Liver (tissue), 9 donors: Measurements from ENCODE around the gene HDAC9. TPM values are rescaled to one million over a fixed set of nuclear protein-coding genes. Genes with fewer than 3 reads are reported as not detected.

Source experiments
- DNase-seq: peaks from one replicate; pipeline ENCODE4 v3.0.0-alpha.2; 2017; ENCODE audit warnings: low spot score
- H3K27ac ChIP-seq, 2 donors: one replicate each; pipeline ENCODE4 v1.7.0; 2013; ENCODE audit warnings: inconsistent platforms in 2 of 2, low read length in 2 of 2, control low read depth in 1 of 2, low read depth in 1 of 2, mild to moderate bottlenecking in 1 of 2
- H3K27me3 ChIP-seq, 4 donors: one replicate each; pipeline versions ENCODE4 v1.6.1 to v1.7.0; 2013; ENCODE audit warnings: low read length in 3 of 4, inconsistent platforms in 1 of 4, mild to moderate bottlenecking in 1 of 4, moderate library complexity in 1 of 4; ENCODE audit not compliant: control insufficient read depth in 4 of 4, insufficient read depth in 4 of 4
- H3K36me3 ChIP-seq, 4 donors: one replicate each; pipeline versions ENCODE4 v1.6.1 to v1.7.0; 2013; ENCODE audit warnings: low read length in 3 of 4, mild to moderate bottlenecking in 3 of 4, low read depth in 1 of 4, moderate library complexity in 1 of 4; ENCODE audit not compliant: control insufficient read depth in 4 of 4, insufficient read depth in 3 of 4
- H3K4me1 ChIP-seq, 4 donors: one replicate each; pipeline versions ENCODE4 v1.6.1 to v1.7.0; 2013; ENCODE audit warnings: low read length in 3 of 4, mild to moderate bottlenecking in 3 of 4, moderate library complexity in 1 of 4; ENCODE audit not compliant: control insufficient read depth in 4 of 4, insufficient read depth in 4 of 4
- H3K4me3 ChIP-seq, 3 donors: one replicate each; pipeline versions ENCODE4 v1.6.1 to v1.7.0; 2013; ENCODE audit warnings: low read length in 3 of 3, control low read depth in 1 of 3, low read depth in 1 of 3, mild to moderate bottlenecking in 1 of 3
- H3K9ac ChIP-seq, 2 donors: one replicate each; pipeline ENCODE4 v1.7.0; 2013; ENCODE audit warnings: low read length in 2 of 2, mild to moderate bottlenecking in 2 of 2, moderate library complexity in 2 of 2, control low read depth in 1 of 2, low read depth in 1 of 2
- H3K9me3 ChIP-seq, 4 donors: one replicate each; pipeline versions ENCODE4 v1.6.1 to v1.7.0; 2013; ENCODE audit warnings: low read length in 3 of 4; ENCODE audit not compliant: control insufficient read depth in 4 of 4
- EGR1 ChIP-seq, 2 donors: IDR thresholded peaks; 2 replicates each; pipeline ENCODE4 v1.6.1; 2016 to 2018; ENCODE audit warnings: antibody characterized with exemption in 2 of 2, low read depth in 2 of 2
- FOXA2 ChIP-seq: IDR thresholded peaks from 2 replicates; pipeline ENCODE4 v1.6.1; 2016; ENCODE audit warnings: antibody characterized with exemption
- HNF4A ChIP-seq, 2 donors: conservative IDR thresholded peaks; 2 replicates each; pipeline ENCODE4 v1.6.1; 2016; ENCODE audit warnings: antibody characterized with exemption in 2 of 2, mild to moderate bottlenecking in 2 of 2
- RAD21 ChIP-seq, 2 donors: IDR thresholded peaks; 2 replicates each; pipeline ENCODE4 v1.6.1; 2016; ENCODE audit warnings: antibody characterized with exemption in 2 of 2, mild to moderate bottlenecking in 2 of 2
- RXRA ChIP-seq, 2 donors: IDR thresholded peaks; 2 replicates each; pipeline ENCODE4 v1.6.1; 2017 to 2018; ENCODE audit warnings: antibody characterized with exemption in 2 of 2, mild to moderate bottlenecking in 1 of 2
- SP1 ChIP-seq: IDR thresholded peaks from 2 replicates; pipeline ENCODE4 v1.6.1; 2018; ENCODE audit warnings: antibody characterized with exemption, mild to moderate bottlenecking
- YY1 ChIP-seq: IDR thresholded peaks from 2 replicates; pipeline ENCODE4 v1.6.1; 2016; ENCODE audit warnings: antibody characterized with exemption, mild to moderate bottlenecking
- WGBS: extraction: QIAGEN DNeasy Blood & Tissue Kit; methylation state at CpG from one replicate; pipeline ENCODE4 v1.1.7; 2013; 5-methylcytosine and 5-hydroxymethylcytosine counted together
- polyA plus RNA-seq, 2 donors: library from polyadenylated mRNA; stranded (reverse) in 1 of 2; unstranded in 1 of 2; fragments of 200-250 nt in 1 of 2; fragments of >200 nt in 1 of 2; fragmentation: Nextera tagmentation in 1 of 2; extraction: Ambion mirVana in 1 of 2; gene quantifications; one replicate each; pipeline versions ENCODE4 v1.2.1 to v1.2.3, GENCODE V29; 2013 to 2015
- total RNA-seq, 2 donors: library from RNA; depleted of rRNA; stranded (reverse); fragments of >200 nt; gene quantifications; one replicate each; pipeline ENCODE4 v1.2.3, GENCODE V29; 2014
- TF ChIP-seq, protein P1 (sequence below): IDR thresholded peaks from 2 replicates; pipeline ENCODE4 v1.6.1; 2016; ENCODE audit warnings: antibody characterized with exemption
- TF ChIP-seq, protein P2 (sequence below): IDR thresholded peaks from 2 replicates; pipeline ENCODE4 v1.6.1; 2016; ENCODE audit warnings: antibody characterized with exemption, mild to moderate bottlenecking
- TF ChIP-seq, protein P3 (sequence below): IDR thresholded peaks from 2 replicates; pipeline ENCODE4 v1.6.1; 2016; ENCODE audit warnings: antibody characterized with exemption
- TF ChIP-seq, protein P4 (sequence below): fragments of 150-350 bp; IDR thresholded peaks from 2 replicates; pipeline ENCODE4 v1.5.1; 2017; ENCODE audit warnings: improper control_type of control experiment, low read depth, low read length; ENCODE audit not compliant: missing input control
- donor health status: healthy.
- donor health status: healthy.
- donor health status: healthy.
- donor health status: healthy.
- donor health status: healthy.

The HDAC9 gene
- total and polyA plus RNA-seq, 4 donors = 1.0 to 10.1 (median 2.3) TPM

DNA sequence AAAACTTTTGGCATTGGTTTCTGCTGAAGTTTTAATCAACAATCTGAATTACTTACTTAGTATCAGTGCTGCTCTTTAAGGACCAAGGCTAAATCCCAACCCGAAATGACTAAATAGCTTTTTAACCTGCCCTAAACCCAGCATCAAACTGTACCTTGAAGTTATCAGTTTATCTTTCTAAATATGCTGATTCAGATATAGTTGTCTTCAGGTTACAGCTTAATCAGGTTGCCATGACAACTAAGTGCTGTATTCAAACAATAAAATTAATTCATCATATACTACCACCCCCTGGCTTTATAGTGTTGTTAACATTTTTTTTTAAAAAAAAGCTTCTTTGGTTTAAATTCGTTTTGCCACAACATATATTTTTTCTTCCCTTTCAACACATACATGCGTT, 382.3 kb downstream of the HDAC9 start (continued):
- TF ChIP-seq RXRA (IDR thresholded peaks at IDR 0.05) = no peak
- TF ChIP-seq, protein P1, sequence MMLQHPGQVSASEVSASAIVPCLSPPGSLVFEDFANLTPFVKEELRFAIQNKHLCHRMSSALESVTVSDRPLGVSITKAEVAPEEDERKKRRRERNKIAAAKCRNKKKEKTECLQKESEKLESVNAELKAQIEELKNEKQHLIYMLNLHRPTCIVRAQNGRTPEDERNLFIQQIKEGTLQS = no peak
- TF ChIP-seq RAD21 (IDR thresholded peaks at IDR 0.05) = no peak

DNA sequence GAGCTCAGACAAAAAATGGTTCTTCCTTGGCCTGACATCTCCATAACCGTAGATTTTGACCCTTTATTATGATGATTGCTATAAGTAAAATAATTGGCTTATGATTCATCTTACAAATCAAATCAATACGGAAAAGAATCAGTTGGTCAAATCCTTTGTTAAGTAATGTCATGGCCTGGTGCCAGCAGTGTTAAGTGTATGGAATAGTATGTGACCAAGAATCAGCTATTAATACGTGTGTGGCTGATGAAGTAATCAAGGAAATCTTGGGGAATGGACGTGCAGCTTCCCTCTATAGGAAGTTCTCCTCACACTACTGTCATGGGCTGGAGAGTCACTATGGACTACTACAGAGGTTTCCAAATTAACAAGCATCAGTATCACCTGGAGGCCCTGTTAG, 391.3 kb downstream of the HDAC9 start:
- Histone ChIP-seq H3K4me1 (no peaks in the 10 kb centered on the region), H3K4me3 (no peak overlapping the region), H3K9ac (no peak overlapping the region), H3K27me3 (no peaks in the 10 kb centered on the region), H3K9me3 (no peaks in the 10 kb centered on the region), H3K27ac (no peak overlapping the region), H3K36me3 (no peaks in the 10 kb centered on the region)
- no peak for DNase-seq
- WGBS = 73% methylated on average over 4 of the region's 4 CpGs
- no peak for TF ChIP-seq EGR1 (IDR thresholded peaks at IDR 0.05; ENCODE audit: low read depth in 2 of 2)

DNA sequence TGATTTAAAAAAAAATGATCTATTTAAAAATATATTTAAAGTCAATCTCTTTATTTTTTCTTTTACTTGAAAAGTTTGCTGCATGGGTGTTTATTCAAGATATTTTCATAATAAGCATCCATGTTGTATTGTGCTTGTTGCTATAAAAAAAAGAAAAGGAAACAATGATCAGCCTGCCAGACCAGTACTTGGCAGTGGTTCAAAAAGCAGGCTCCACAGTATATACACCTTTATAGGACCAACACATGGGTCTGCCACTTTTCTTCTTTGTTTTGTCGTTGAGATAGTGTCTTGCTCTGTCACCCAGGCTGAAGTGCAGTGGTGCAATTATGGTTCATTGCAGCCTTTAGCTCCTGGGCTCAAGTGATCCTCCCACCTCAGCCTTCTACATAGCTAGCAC, 393.9 kb downstream of the HDAC9 start:
- DNase-seq = no peak
- no peaks in the 10 kb centered on the region for H3K9me3 ChIP-seq
- WGBS = 67% methylated on average over 1 of the region's 1 CpG

More for the DNA sequence above, 393.9 kb downstream of the HDAC9 start:
- no peaks in the 10 kb centered on the region for H3K27me3 ChIP-seq
- TF ChIP-seq, protein P2, sequence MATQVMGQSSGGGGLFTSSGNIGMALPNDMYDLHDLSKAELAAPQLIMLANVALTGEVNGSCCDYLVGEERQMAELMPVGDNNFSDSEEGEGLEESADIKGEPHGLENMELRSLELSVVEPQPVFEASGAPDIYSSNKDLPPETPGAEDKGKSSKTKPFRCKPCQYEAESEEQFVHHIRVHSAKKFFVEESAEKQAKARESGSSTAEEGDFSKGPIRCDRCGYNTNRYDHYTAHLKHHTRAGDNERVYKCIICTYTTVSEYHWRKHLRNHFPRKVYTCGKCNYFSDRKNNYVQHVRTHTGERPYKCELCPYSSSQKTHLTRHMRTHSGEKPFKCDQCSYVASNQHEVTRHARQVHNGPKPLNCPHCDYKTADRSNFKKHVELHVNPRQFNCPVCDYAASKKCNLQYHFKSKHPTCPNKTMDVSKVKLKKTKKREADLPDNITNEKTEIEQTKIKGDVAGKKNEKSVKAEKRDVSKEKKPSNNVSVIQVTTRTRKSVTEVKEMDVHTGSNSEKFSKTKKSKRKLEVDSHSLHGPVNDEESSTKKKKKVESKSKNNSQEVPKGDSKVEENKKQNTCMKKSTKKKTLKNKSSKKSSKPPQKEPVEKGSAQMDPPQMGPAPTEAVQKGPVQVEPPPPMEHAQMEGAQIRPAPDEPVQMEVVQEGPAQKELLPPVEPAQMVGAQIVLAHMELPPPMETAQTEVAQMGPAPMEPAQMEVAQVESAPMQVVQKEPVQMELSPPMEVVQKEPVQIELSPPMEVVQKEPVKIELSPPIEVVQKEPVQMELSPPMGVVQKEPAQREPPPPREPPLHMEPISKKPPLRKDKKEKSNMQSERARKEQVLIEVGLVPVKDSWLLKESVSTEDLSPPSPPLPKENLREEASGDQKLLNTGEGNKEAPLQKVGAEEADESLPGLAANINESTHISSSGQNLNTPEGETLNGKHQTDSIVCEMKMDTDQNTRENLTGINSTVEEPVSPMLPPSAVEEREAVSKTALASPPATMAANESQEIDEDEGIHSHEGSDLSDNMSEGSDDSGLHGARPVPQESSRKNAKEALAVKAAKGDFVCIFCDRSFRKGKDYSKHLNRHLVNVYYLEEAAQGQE = no peak
- TF ChIP-seq FOXA2 (no peak), SP1 (no peak), YY1 (no peak), RXRA (IDR thresholded peaks at IDR 0.05) (no peak), EGR1 (IDR thresholded peaks at IDR 0.05; ENCODE audit: low read depth in 2 of 2) (no peak), HNF4A (conservative IDR thresholded peaks at IDR 0.05) (no peak)
- TF ChIP-seq, protein P3, sequence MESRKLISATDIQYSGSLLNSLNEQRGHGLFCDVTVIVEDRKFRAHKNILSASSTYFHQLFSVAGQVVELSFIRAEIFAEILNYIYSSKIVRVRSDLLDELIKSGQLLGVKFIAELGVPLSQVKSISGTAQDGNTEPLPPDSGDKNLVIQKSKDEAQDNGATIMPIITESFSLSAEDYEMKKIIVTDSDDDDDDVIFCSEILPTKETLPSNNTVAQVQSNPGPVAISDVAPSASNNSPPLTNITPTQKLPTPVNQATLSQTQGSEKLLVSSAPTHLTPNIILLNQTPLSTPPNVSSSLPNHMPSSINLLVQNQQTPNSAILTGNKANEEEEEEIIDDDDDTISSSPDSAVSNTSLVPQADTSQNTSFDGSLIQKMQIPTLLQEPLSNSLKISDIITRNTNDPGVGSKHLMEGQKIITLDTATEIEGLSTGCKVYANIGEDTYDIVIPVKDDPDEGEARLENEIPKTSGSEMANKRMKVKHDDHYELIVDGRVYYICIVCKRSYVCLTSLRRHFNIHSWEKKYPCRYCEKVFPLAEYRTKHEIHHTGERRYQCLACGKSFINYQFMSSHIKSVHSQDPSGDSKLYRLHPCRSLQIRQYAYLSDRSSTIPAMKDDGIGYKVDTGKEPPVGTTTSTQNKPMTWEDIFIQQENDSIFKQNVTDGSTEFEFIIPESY = no peak
- TF ChIP-seq, protein P4, sequence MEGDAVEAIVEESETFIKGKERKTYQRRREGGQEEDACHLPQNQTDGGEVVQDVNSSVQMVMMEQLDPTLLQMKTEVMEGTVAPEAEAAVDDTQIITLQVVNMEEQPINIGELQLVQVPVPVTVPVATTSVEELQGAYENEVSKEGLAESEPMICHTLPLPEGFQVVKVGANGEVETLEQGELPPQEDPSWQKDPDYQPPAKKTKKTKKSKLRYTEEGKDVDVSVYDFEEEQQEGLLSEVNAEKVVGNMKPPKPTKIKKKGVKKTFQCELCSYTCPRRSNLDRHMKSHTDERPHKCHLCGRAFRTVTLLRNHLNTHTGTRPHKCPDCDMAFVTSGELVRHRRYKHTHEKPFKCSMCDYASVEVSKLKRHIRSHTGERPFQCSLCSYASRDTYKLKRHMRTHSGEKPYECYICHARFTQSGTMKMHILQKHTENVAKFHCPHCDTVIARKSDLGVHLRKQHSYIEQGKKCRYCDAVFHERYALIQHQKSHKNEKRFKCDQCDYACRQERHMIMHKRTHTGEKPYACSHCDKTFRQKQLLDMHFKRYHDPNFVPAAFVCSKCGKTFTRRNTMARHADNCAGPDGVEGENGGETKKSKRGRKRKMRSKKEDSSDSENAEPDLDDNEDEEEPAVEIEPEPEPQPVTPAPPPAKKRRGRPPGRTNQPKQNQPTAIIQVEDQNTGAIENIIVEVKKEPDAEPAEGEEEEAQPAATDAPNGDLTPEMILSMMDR = no peak
- TF ChIP-seq, protein P1 = no peak
- no peak overlapping the region for H3K27ac ChIP-seq
- H3K4me3 ChIP-seq = no peak overlapping the region
- H3K9ac ChIP-seq = no peak overlapping the region
- no peaks in the 10 kb centered on the region for H3K36me3 ChIP-seq
- no peaks in the 10 kb centered on the region for H3K4me1 ChIP-seq
